Brain pericyte (primary cell): ENCODE measurements around the gene EPS8L3.
"Not testable (repeated sequence)": the region's sequence is repeated elsewhere in the genome, so short reads cannot be mapped to it uniquely, and the experiment has no call there.

ENCODE experiments used
- DNase-seq: peaks from one replicate; pipeline ENCODE4 v3.0.0-alpha.2; 2012; ENCODE audit warnings: low read depth, low spot score

EPS8L3 gene

GRCh38 chr1:109764561-109765482 is 1.1 kb upstream of the EPS8L3 start:
- no peak for DNase-seq

- DNase-seq: no peak
These were observed 690 bp downstream of the EPS8L3 start for GRCh38 chr1:109762821-109763645.

- no peak for DNase-seq
These were observed 1.6 kb downstream of the EPS8L3 start for GRCh38 chr1:109762039-109762585.

GRCh38 chr1:109761227-109762038 is 2.3 kb downstream of the EPS8L3 start:
- DNase-seq: no peak

GRCh38 chr1:109760581-109761226 is 3.0 kb downstream of the EPS8L3 start:
- no peak for DNase-seq

- no peak for DNase-seq
These were observed 4.0 kb downstream of the EPS8L3 start for GRCh38 chr1:109759513-109760334.

GRCh38 chr1:109757936-109758786 is 5.6 kb downstream of the EPS8L3 start:
- DNase-seq: no peak

- DNase-seq: no peak
These were observed 6.7 kb downstream of the EPS8L3 start for GRCh38 chr1:109756848-109757521.

GRCh38 chr1:109756325-109756724 is 7.4 kb downstream of the EPS8L3 start:
- not testable (repeated sequence) for DNase-seq

GRCh38 chr1:109754738-109755137 is 9.0 kb downstream of the EPS8L3 start:
- DNase-seq: no peak

GRCh38 chr1:109751531-109752260 is 12.0 kb downstream of the EPS8L3 start:
- no peak for DNase-seq

- DNase-seq: no peak
These were observed 12.8 kb downstream of the EPS8L3 start for GRCh38 chr1:109750920-109751319.

GRCh38 chr1:109750241-109750882 is 13.4 kb downstream of the EPS8L3 start:
- no peak for DNase-seq

- no peak for DNase-seq
These were observed 14.5 kb downstream of the EPS8L3 start for GRCh38 chr1:109749221-109749620.

GRCh38 chr1:109748311-109748710 is 15.4 kb downstream of the EPS8L3 start:
- not testable (repeated sequence) for DNase-seq

GRCh38 chr1:109740615-109741373 is 22.9 kb downstream of the EPS8L3 start, which contains the start of gene GSTM3:
Gene GSTM3 (minus strand): TSS chr1:109741038. CDS start chr1:109740287, 751 bp downstream.
- no peak for DNase-seq
